LNCaP clone FGC (cell line): ENCODE results near the gene ELMO1.

Source experiments
- DNase-seq: peaks from one replicate; pipeline ENCODE4 v3.0.0-alpha.2; 2011; ENCODE audit warnings: low read depth
- H3K4me3 ChIP-seq: 2 replicates; pipeline ENCODE4 v1.5.1; 2011; ENCODE audit warnings: mild to moderate bottlenecking, low read depth, low read length, control low read depth
- TF ChIP-seq, protein P1 (sequence below): IDR thresholded peaks from 2 replicates; pipeline ENCODE4 v1.5.1; 2012; ENCODE audit warnings: mild to moderate bottlenecking; ENCODE audit not compliant: control insufficient read depth, insufficient read depth; ENCODE audit errors: extremely low read depth

Gene ELMO1

DNA sequence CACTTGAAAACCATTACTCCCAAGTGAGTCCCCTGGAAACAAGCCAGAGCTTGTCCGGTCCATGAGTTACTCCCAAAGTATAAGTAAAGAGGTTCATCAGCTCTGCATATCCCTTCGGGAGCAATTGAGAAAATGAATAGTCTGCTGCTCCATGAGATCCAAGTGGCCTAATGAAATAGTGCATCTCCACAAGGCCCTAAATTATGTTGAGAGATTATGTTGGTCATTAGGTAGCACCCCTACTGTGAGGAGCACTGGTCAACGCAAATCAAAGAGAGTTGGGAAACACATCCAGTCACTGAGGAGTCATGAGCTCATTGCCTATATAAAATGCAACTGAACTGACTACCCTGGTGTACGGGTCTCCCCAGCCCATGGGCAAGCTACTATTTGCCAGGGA lies 518.9 kb downstream of the ELMO1 start:
- TF ChIP-seq, protein P1, sequence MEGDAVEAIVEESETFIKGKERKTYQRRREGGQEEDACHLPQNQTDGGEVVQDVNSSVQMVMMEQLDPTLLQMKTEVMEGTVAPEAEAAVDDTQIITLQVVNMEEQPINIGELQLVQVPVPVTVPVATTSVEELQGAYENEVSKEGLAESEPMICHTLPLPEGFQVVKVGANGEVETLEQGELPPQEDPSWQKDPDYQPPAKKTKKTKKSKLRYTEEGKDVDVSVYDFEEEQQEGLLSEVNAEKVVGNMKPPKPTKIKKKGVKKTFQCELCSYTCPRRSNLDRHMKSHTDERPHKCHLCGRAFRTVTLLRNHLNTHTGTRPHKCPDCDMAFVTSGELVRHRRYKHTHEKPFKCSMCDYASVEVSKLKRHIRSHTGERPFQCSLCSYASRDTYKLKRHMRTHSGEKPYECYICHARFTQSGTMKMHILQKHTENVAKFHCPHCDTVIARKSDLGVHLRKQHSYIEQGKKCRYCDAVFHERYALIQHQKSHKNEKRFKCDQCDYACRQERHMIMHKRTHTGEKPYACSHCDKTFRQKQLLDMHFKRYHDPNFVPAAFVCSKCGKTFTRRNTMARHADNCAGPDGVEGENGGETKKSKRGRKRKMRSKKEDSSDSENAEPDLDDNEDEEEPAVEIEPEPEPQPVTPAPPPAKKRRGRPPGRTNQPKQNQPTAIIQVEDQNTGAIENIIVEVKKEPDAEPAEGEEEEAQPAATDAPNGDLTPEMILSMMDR: no peak
- DNase-seq: no peak

GRCh38 chr7:36928718-36929117 lies 519.9 kb downstream of the ELMO1 start:
- no peak overlapping the region for H3K4me3 ChIP-seq
- TF ChIP-seq, protein P1: no peak
- no peak for DNase-seq

More for the DNA sequence above, 518.9 kb downstream of the ELMO1 start:
- no peak overlapping the region for H3K4me3 ChIP-seq

GRCh38 chr7:36928311-36928710 lies 520.4 kb downstream of the ELMO1 start:
- TF ChIP-seq, protein P1: no peak
- no peak for DNase-seq

GRCh38 chr7:36925691-36926090 lies 523.0 kb downstream of the ELMO1 start:
- TF ChIP-seq, protein P1: no peak
- no peak for DNase-seq
- no peak overlapping the region for H3K4me3 ChIP-seq

More at GRCh38 chr7:36928311-36928710, 520.4 kb downstream of the ELMO1 start:
- H3K4me3 ChIP-seq: no peak overlapping the region

GRCh38 chr7:36925207-36925606 lies 523.5 kb downstream of the ELMO1 start:
- no peak overlapping the region for H3K4me3 ChIP-seq
- no peak for DNase-seq
- TF ChIP-seq, protein P1: no peak

DNA sequence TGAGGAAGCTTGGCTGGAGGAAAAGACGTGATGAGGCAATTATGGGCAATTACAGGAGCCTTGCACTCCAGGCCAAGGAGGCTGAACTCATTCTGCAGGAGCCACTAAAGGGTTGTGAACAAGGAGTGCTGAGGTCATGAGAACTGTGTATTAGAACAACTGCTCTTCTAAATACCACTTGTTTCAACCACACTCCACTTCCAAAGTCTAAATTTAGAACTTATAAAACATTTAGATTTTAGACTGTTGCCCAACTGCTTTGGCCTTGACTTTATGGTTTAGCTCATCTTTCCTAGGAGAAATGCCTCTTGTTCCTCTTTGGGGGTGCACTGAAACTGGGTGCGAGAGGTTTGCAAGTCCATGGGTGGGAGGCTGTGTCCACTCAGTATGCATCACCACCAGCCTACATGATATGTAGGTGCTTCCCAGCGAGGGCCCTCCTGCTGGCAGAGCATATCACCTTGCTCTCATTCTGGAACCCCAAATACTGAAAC lies 524.7 kb downstream of the ELMO1 start:
- DNase-seq: no peak
- no peak overlapping the region for H3K4me3 ChIP-seq
- TF ChIP-seq, protein P1: no peak

DNA sequence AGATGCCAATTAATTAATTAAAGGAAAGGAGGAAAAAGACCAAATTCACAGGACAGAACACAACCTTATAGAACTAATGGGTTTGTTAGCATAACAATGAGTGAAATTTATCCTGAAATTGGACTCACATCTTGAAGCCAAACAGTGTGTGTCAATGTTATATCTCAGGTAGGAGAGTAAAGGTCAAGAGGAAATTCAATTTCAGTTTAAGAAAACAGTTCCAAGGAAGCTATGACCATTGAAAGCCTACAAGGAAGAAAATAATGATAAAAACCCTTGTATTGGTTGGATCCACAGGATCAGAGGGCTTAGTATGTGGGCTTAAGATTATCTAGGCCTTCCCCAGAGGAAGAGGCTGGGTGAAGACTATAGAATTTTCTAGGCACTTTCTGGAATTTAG lies 525.5 kb downstream of the ELMO1 start:
- no peak overlapping the region for H3K4me3 ChIP-seq
- TF ChIP-seq, protein P1: no peak
- DNase-seq: no peak
